ENCODE results near the gene TTF1.

GRCh38 chr9:132357764-132358163 is 48.9 kb downstream of the TTF1 start:
- no peak for TF ChIP-seq CTCF (IDR thresholded peaks at IDR 0.05; ENCODE audit: insufficient read depth, low read length)
- no peak for TF ChIP-seq SPI1 (IDR thresholded peaks at IDR 0.05; ENCODE audit: borderline replicate concordance, low read depth)

Measured in HL-60 (cell line).